ENCODE measurements around the gene COL17A1.

DNA sequence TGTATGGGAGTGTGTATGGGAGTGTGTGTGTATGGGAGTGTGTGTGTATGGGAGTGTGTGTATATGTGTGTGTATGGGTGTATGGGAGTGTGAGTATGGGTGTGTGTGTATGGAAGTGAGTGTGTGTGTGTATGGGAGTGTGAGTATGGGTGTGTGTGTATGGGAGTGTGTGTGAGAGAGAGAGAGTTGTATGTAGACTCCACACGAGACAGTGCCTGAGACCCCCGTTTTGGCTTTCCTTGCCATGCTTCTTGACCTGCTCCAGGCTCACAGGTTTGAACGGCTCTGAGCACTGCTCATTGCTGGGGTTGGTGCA, 49.7 kb downstream of the COL17A1 start:
- TF ChIP-seq ZBTB7A (IDR thresholded peaks at IDR 0.05; ENCODE audit: low read depth) (no peak), MAX (IDR thresholded peaks at IDR 0.05) (no peak), YY1 (IDR thresholded peaks at IDR 0.05; ENCODE audit: low read depth) (no peak), EP300 (IDR thresholded peaks at IDR 0.05; ENCODE audit: borderline replicate concordance) (no peak)
- TF ChIP-seq, protein P1, sequence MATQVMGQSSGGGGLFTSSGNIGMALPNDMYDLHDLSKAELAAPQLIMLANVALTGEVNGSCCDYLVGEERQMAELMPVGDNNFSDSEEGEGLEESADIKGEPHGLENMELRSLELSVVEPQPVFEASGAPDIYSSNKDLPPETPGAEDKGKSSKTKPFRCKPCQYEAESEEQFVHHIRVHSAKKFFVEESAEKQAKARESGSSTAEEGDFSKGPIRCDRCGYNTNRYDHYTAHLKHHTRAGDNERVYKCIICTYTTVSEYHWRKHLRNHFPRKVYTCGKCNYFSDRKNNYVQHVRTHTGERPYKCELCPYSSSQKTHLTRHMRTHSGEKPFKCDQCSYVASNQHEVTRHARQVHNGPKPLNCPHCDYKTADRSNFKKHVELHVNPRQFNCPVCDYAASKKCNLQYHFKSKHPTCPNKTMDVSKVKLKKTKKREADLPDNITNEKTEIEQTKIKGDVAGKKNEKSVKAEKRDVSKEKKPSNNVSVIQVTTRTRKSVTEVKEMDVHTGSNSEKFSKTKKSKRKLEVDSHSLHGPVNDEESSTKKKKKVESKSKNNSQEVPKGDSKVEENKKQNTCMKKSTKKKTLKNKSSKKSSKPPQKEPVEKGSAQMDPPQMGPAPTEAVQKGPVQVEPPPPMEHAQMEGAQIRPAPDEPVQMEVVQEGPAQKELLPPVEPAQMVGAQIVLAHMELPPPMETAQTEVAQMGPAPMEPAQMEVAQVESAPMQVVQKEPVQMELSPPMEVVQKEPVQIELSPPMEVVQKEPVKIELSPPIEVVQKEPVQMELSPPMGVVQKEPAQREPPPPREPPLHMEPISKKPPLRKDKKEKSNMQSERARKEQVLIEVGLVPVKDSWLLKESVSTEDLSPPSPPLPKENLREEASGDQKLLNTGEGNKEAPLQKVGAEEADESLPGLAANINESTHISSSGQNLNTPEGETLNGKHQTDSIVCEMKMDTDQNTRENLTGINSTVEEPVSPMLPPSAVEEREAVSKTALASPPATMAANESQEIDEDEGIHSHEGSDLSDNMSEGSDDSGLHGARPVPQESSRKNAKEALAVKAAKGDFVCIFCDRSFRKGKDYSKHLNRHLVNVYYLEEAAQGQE (IDR thresholded peaks at IDR 0.05; ENCODE audit: low read depth) = no peak

Measured in Ishikawa (cell line).